Neuronal stem cell (in vitro differentiated cells): ENCODE data around the gene BACE2.
A peak's percentile ranks its signal among the peaks of the same experiment; 100 is the strongest.

Experiments used
- DNase-seq: peaks from one replicate; pipeline ENCODE4 v3.0.0-alpha.2; 2013; ENCODE audit warnings: low spot score
- H2AFZ ChIP-seq: one replicate; pipeline ENCODE4 v1.6.1; 2013; ENCODE audit warnings: mild to moderate bottlenecking, low read length, inconsistent platforms
- H2AK5ac ChIP-seq: 2 replicates; pipeline ENCODE4 v1.6.1; 2013; ENCODE audit warnings: low read depth, mild to moderate bottlenecking, inconsistent platforms, low read length, moderate library complexity, mixed read lengths
- H2BK120ac ChIP-seq: 2 replicates; pipeline ENCODE4 v1.6.1; 2013; ENCODE audit warnings: low read depth, mild to moderate bottlenecking, inconsistent platforms, low read length, moderate library complexity, mixed read lengths
- H2BK12ac ChIP-seq: one replicate; pipeline ENCODE4 v1.6.1; 2013; ENCODE audit warnings: low read length, inconsistent platforms
- H2BK15ac ChIP-seq: 2 replicates; pipeline ENCODE4 v1.6.1; 2013; ENCODE audit warnings: mild to moderate bottlenecking, low read length, inconsistent platforms, mixed read lengths
- H2BK5ac ChIP-seq: one replicate; pipeline ENCODE4 v1.6.1; 2013; ENCODE audit warnings: inconsistent platforms, mild to moderate bottlenecking, low read length, moderate library complexity
- H3K14ac ChIP-seq: one replicate; pipeline ENCODE4 v1.6.1; 2013; ENCODE audit warnings: low read length, inconsistent platforms
- H3K18ac ChIP-seq: 2 replicates; pipeline ENCODE4 v1.6.1; 2013; ENCODE audit warnings: low read length, inconsistent platforms
- H3K23ac ChIP-seq: 2 replicates; pipeline ENCODE4 v1.6.1; 2013; ENCODE audit warnings: low read depth, mild to moderate bottlenecking, mixed read lengths, low read length, inconsistent platforms; ENCODE audit not compliant: poor library complexity
- H3K27ac ChIP-seq: replicated peaks from 3 replicates; pipeline ENCODE4 v1.5.1; 2013; ENCODE audit warnings: low read length, inconsistent platforms
- H3K27me3 ChIP-seq, 3 experiments: 2 replicates each; pipeline ENCODE4 v1.6.1; 2013; ENCODE audit warnings: low read length in 3 of 3, mild to moderate bottlenecking in 2 of 3, inconsistent platforms in 1 of 3, low read depth in 1 of 3, mixed read lengths in 1 of 3, moderate library complexity in 1 of 3; ENCODE audit not compliant: control insufficient read depth in 3 of 3, insufficient read depth in 3 of 3
- H3K36me3 ChIP-seq, 2 donors: replicated peaks in 1 of 2; 2 replicates each; pipeline ENCODE4 v1.6.1; 2013; ENCODE audit warnings: low read length in 2 of 2; ENCODE audit not compliant: control insufficient read depth in 2 of 2, insufficient read depth in 2 of 2
- H3K4ac ChIP-seq: 2 replicates; pipeline ENCODE4 v1.6.1; 2013; ENCODE audit warnings: inconsistent platforms, mild to moderate bottlenecking, low read length, moderate library complexity
- H3K4me1 ChIP-seq, 2 donors: 1 replicate in 1 of 2; 2 replicates in 1 of 2; pipeline ENCODE4 v1.6.1; 2013; ENCODE audit warnings: low read length in 2 of 2, low read depth in 1 of 2; ENCODE audit not compliant: control insufficient read depth in 2 of 2, insufficient read depth in 1 of 2
- H3K4me2 ChIP-seq: one replicate; pipeline ENCODE4 v1.6.1; 2013; ENCODE audit warnings: mild to moderate bottlenecking, low read length, inconsistent platforms; ENCODE audit not compliant: insufficient read depth, poor library complexity, severe bottlenecking
- H3K4me3 ChIP-seq, 2 donors: 2 replicates each; pipeline ENCODE4 v1.5.1; 2013; ENCODE audit warnings: low read length in 2 of 2, mild to moderate bottlenecking in 2 of 2, inconsistent platforms in 1 of 2, moderate library complexity in 1 of 2
- H3K79me1 ChIP-seq: one replicate; pipeline ENCODE4 v1.6.1; 2013; ENCODE audit warnings: low read depth, mild to moderate bottlenecking, inconsistent platforms, low read length, moderate library complexity
- H3K9ac ChIP-seq: one replicate; pipeline ENCODE4 v1.6.1; 2013; ENCODE audit warnings: mild to moderate bottlenecking, low read depth, low read length, inconsistent platforms; ENCODE audit not compliant: poor library complexity
- H3K9me3 ChIP-seq, 2 donors: replicated peaks in 1 of 2; 2 replicates each; pipeline versions ENCODE3 to v1.6.1; 2013; ENCODE audit warnings: low read length in 2 of 2, mild to moderate bottlenecking in 2 of 2, inconsistent platforms in 1 of 2, low read depth in 1 of 2, mixed read lengths in 1 of 2, moderate library complexity in 1 of 2; ENCODE audit not compliant: control insufficient read depth in 2 of 2, insufficient read depth in 1 of 2
- H4K8ac ChIP-seq: one replicate; pipeline ENCODE4 v1.6.1; 2013; ENCODE audit warnings: low read depth, mild to moderate bottlenecking, inconsistent platforms, low read length, moderate library complexity
- H4K91ac ChIP-seq: one replicate; pipeline ENCODE4 v1.6.1; 2013; ENCODE audit warnings: low read length, low read depth, mild to moderate bottlenecking, inconsistent platforms; ENCODE audit not compliant: poor library complexity
- WGBS, 2 donors: extraction: QIAGEN DNeasy Blood & Tissue Kit; methylation state at CpG; one replicate each; pipeline ENCODE4 v1.1.7; 2013; ENCODE audit warnings: missing lambda C conversion rate in 2 of 2, mixed read lengths in 1 of 2; ENCODE audit not compliant: insufficient read length in 2 of 2, insufficient replicate concordance in 1 of 2; ENCODE audit errors: extremely low coverage in 2 of 2; 5-methylcytosine and 5-hydroxymethylcytosine counted together

Gene BACE2

GRCh38 chr21:41322496-41323382, 154.8 kb downstream of the BACE2 start:
- no peak overlapping the region for H3K9ac ChIP-seq
- no peak overlapping the region for H3K4me3 ChIP-seq
- H3K4me2 ChIP-seq: no peak overlapping the region
- peaks cover 0 to 12% (median 0%) of the 10 kb centered on the region in 3 experiments for H3K27me3 ChIP-seq
- DNase-seq: no peak
- no peak overlapping the region for H3K23ac ChIP-seq
- H3K4ac ChIP-seq: no peak overlapping the region
- H2AFZ ChIP-seq: no peak overlapping the region
- H2BK120ac ChIP-seq: no peak overlapping the region
- no CpG with 5 or more reads among the region's 23 CpGs for WGBS, 2 donors
- H3K36me3 ChIP-seq: no peaks in the 10 kb centered on the region
- no peak overlapping the region for H3K14ac ChIP-seq
- H3K79me1 ChIP-seq: no peaks in the 10 kb centered on the region
- no peak overlapping the region for H2BK12ac ChIP-seq
- no peak overlapping the region for H4K8ac ChIP-seq
- H3K27ac ChIP-seq: no peak overlapping the region
- H4K91ac ChIP-seq: no peak overlapping the region
- H3K4me1 ChIP-seq: peaks cover 0 to 5% of the 10 kb centered on the region in 2 donors
- H3K9me3 ChIP-seq: no peaks in the 10 kb centered on the region
- peak overlapping the region; percentile 52 for H2BK15ac ChIP-seq
- no peak overlapping the region for H2BK5ac ChIP-seq
- no peak overlapping the region for H2AK5ac ChIP-seq
- peak overlapping the region; percentile 76 for H3K18ac ChIP-seq

DNA sequence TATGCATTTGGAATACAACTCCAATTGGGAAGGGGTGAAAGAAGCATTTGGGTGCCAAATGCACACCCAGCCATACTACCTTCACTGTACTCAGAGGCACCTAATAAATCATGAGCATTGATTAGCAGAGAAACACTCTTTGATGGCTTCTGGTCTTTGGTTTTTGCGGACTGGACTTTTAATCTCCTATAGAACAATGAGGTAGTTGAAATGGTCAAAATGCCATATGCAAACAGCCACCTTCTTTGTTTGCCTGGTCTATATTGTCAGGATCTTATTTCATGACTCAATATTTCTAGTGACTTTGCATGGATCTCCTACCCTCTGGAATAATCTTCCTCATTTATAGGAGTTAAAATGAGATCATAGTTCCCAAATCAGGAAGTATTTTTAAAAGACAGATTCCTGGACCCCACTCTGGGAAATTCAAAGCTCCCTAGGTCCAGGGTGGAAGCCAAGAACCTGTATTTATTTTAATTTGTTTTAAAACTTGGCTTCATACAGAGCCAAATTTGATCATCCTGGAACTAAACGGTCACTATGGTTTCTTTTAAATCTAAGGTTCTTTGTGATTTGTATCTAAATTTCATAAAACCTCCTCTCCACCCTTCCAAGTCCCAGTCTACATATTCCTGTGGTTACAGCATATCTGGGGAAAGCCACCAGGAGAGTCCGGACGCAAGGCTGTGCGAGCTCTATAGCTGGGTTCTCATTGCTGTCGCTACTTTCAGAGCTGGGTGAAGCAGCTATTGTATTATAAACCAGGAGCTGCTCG, 157.4 kb downstream of the BACE2 start:
- Histone ChIP-seq H3K4me1 (peaks cover 0 to 5% of the 10 kb centered on the region in 2 donors), H2BK5ac (no peak overlapping the region), H2AK5ac (no peak overlapping the region), H3K4ac (no peak overlapping the region), H3K9me3 (no peaks in the 10 kb centered on the region), H3K27me3 (no peaks in the 10 kb centered on the region), H3K4me3 (no peak overlapping the region), H3K9ac (no peak overlapping the region), H2BK12ac (no peak overlapping the region), H3K23ac (no peak overlapping the region), H4K8ac (no peak overlapping the region), H3K79me1 (no peaks in the 10 kb centered on the region), H2AFZ (no peak overlapping the region), H3K14ac (no peak overlapping the region), H2BK120ac (no peak overlapping the region), H3K4me2 (no peak overlapping the region), H3K36me3 (no peaks in the 10 kb centered on the region), H4K91ac (no peak overlapping the region), H2BK15ac (no peak overlapping the region), H3K27ac (no peak overlapping the region), H3K18ac (no peak overlapping the region)
- no peak for DNase-seq
- no CpG with 5 or more reads among the region's 7 CpGs for WGBS, 2 donors

GRCh38 chr21:41326414-41327080, 158.6 kb downstream of the BACE2 start:
- no peak overlapping the region for H3K4ac ChIP-seq
- no peak overlapping the region for H3K4me3 ChIP-seq
- no peak overlapping the region for H3K4me2 ChIP-seq
- no peak overlapping the region for H4K8ac ChIP-seq
- no peak overlapping the region for H3K23ac ChIP-seq
- H3K14ac ChIP-seq: no peak overlapping the region
- no peaks in the 10 kb centered on the region for H3K36me3 ChIP-seq
- peaks cover 0 to 5% of the 10 kb centered on the region in 2 donors for H3K4me1 ChIP-seq
- H2AK5ac ChIP-seq: no peak overlapping the region
- no peak for DNase-seq
- H3K27ac ChIP-seq: no peak overlapping the region
- no peaks in the 10 kb centered on the region for H3K79me1 ChIP-seq
- H2BK15ac ChIP-seq: no peak overlapping the region
- H4K91ac ChIP-seq: no peak overlapping the region
- no peak overlapping the region for H2BK12ac ChIP-seq
- no peak overlapping the region for H3K18ac ChIP-seq
- H2BK5ac ChIP-seq: no peak overlapping the region
- H3K27me3 ChIP-seq: no peaks in the 10 kb centered on the region
- H2AFZ ChIP-seq: no peak overlapping the region
- no peak overlapping the region for H3K9ac ChIP-seq
- no CpG with 5 or more reads among the region's 13 CpGs for WGBS, 2 donors
- no peak overlapping the region for H2BK120ac ChIP-seq
- no peaks in the 10 kb centered on the region for H3K9me3 ChIP-seq

DNA sequence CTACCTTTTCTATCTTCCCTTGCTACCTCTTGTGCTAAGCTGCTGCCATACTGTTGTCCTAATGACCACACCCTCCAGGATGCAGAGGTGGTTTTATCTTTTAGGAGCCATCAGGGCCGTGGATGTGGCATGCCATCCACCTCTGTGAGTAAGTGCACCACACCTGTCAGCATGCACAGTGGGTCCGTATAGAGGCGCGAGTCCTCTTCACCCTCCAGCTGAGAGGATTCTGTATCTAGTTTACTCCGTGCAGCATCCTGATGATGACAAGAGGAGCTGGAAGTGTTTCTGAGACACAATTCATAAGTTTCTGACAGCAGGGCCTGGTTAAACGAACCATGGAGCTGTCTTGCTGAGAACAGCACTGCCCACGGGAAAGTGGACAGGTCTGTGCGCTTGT, 159.8 kb downstream of the BACE2 start:
- Histone ChIP-seq H4K91ac (no peak overlapping the region), H3K18ac (no peak overlapping the region), H2AK5ac (no peak overlapping the region), H3K4me3 (no peak overlapping the region), H3K4ac (no peak overlapping the region), H2BK120ac (no peak overlapping the region), H3K4me1 (peaks cover 0 to 1% of the 10 kb centered on the region in 2 donors), H3K9ac (no peak overlapping the region), H3K27ac (no peak overlapping the region), H2BK5ac (no peak overlapping the region), H2BK12ac (no peak overlapping the region), H2BK15ac (no peak overlapping the region), H3K4me2 (no peak overlapping the region), H3K9me3 (no peaks in the 10 kb centered on the region), H2AFZ (no peak overlapping the region), H3K79me1 (no peaks in the 10 kb centered on the region), H4K8ac (no peak overlapping the region), H3K27me3 (no peaks in the 10 kb centered on the region), H3K14ac (no peak overlapping the region), H3K23ac (no peak overlapping the region), H3K36me3 (no peaks in the 10 kb centered on the region)
- WGBS, 2 donors: no CpG with 5 or more reads among the region's 8 CpGs
- no peak for DNase-seq
